ENCODE results near the gene MICA.

DNA sequence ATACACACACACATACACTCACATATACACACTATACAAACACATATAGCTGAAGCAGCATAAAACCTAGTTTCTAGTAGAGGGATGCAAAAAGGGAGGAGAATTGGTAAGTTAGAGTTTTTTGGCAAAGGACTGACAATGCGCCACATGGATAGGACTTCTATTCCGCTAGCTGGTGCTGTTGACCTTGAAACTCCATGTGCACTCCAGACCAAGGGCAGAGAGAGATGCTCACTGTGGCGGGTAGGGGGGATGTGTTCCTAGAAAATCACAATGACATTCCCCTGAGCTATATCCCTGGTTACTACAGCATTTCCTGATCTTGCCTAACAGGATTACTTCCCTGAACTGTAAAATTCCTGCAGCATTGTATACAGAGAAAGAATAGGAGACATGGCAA, 19.2 kb downstream of the MICA start:
- TF ChIP-seq, protein P1, sequence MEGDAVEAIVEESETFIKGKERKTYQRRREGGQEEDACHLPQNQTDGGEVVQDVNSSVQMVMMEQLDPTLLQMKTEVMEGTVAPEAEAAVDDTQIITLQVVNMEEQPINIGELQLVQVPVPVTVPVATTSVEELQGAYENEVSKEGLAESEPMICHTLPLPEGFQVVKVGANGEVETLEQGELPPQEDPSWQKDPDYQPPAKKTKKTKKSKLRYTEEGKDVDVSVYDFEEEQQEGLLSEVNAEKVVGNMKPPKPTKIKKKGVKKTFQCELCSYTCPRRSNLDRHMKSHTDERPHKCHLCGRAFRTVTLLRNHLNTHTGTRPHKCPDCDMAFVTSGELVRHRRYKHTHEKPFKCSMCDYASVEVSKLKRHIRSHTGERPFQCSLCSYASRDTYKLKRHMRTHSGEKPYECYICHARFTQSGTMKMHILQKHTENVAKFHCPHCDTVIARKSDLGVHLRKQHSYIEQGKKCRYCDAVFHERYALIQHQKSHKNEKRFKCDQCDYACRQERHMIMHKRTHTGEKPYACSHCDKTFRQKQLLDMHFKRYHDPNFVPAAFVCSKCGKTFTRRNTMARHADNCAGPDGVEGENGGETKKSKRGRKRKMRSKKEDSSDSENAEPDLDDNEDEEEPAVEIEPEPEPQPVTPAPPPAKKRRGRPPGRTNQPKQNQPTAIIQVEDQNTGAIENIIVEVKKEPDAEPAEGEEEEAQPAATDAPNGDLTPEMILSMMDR (IDR thresholded peaks at IDR 0.05; ENCODE audit: low read length), result no peak
- no peak for TF ChIP-seq EZH2 (IDR thresholded peaks at IDR 0.05; ENCODE audit: borderline replicate concordance, low read length)

Data from OCI-LY1 (cell line).